WTC11 (cell line): Measurements from ENCODE around the gene ATP2C1.

Source experiments
- MXD4 ChIP-seq: fragments of 250-450 bp; sonication (Bioruptor Pico); IDR thresholded peaks from 2 replicates; pipeline ENCODE4 v1.8.0; 2021; ENCODE audit warnings: mild to moderate bottlenecking, moderate library complexity, borderline replicate concordance
- ZNF138 ChIP-seq: sonication (generic); formaldehyde crosslinking; conservative IDR thresholded peaks from 2 replicates; pipeline ENCODE4 v1.8.1; 2022; ENCODE audit warnings: mild to moderate bottlenecking, moderate library complexity, missing genetic modification reagents
- TF ChIP-seq, protein P1 (sequence below): fragments of 200-600 bp; IDR thresholded peaks from 2 replicates; pipeline ENCODE4 v1.8.0; 2022; ENCODE audit warnings: antibody characterized with exemption
- TF ChIP-seq, protein P2 (sequence below): fragments of 250-450 bp; sonication (Bioruptor Pico); IDR thresholded peaks from 2 replicates; pipeline ENCODE4 v2.1.2; 2022; ENCODE audit warnings: mild to moderate bottlenecking, moderate library complexity

DNA sequence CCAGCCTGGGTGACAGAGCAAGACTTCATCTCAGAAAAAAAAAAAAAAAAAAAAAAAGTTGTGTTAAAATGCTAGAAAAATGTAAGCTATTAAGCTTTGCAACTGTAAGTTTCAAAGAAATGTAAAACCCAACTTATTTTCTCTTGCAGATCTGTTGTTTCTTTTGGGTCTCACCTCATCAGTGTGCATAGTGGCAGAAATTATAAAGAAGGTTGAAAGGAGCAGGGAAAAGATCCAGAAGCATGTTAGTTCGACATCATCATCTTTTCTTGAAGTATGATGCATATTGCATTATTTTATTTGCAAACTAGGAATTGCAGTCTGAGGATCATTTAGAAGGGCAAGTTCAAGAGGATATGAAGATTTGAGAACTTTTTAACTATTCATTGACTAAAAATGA, 107.2 kb downstream of the ATP2C1 start:
- TF ChIP-seq, protein P1, sequence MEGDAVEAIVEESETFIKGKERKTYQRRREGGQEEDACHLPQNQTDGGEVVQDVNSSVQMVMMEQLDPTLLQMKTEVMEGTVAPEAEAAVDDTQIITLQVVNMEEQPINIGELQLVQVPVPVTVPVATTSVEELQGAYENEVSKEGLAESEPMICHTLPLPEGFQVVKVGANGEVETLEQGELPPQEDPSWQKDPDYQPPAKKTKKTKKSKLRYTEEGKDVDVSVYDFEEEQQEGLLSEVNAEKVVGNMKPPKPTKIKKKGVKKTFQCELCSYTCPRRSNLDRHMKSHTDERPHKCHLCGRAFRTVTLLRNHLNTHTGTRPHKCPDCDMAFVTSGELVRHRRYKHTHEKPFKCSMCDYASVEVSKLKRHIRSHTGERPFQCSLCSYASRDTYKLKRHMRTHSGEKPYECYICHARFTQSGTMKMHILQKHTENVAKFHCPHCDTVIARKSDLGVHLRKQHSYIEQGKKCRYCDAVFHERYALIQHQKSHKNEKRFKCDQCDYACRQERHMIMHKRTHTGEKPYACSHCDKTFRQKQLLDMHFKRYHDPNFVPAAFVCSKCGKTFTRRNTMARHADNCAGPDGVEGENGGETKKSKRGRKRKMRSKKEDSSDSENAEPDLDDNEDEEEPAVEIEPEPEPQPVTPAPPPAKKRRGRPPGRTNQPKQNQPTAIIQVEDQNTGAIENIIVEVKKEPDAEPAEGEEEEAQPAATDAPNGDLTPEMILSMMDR, result no peak
- TF ChIP-seq MXD4 (no peak), ZNF138 (CRISPR knock-in tag) (no peak)
- TF ChIP-seq, protein P2, sequence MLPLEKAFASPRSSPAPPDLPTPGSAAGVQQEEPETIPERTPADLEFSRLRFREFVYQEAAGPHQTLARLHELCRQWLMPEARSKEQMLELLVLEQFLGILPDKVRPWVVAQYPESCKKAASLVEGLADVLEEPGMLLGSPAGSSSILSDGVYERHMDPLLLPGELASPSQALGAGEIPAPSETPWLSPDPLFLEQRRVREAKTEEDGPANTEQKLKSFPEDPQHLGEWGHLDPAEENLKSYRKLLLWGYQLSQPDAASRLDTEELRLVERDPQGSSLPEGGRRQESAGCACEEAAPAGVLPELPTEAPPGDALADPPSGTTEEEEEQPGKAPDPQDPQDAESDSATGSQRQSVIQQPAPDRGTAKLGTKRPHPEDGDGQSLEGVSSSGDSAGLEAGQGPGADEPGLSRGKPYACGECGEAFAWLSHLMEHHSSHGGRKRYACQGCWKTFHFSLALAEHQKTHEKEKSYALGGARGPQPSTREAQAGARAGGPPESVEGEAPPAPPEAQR (CRISPR knock-in tag), result no peak
